ENCODE measurements around the gene BCAP31. TPM values are rescaled to one million over a fixed set of nuclear protein-coding genes. Genes with fewer than 3 reads are reported as not detected.

The BCAP31 gene
- total RNA-seq, 1 experiment from 2014 or later: 138 TPM

GRCh38 chrX:153740631-153741222, 16.5 kb upstream of the BCAP31 start:
- no peaks in the 10 kb centered on the region for H4K20me1 ChIP-seq (ENCODE audit: control insufficient read depth, insufficient read depth, insufficient read length)
- no peaks in the 10 kb centered on the region for H3K27me3 ChIP-seq (ENCODE audit: insufficient read depth, low read length)
- no peak overlapping the region for H4K5ac ChIP-seq (ENCODE audit: insufficient read length, low read depth, low read length)
- no peak overlapping the region for H3K14ac ChIP-seq (ENCODE audit: insufficient read depth, low read length)
- no peak for DNase-seq
- no peak overlapping the region for H4K91ac ChIP-seq (ENCODE audit: insufficient read length, low read depth, low read length)
- H3K36me3 Mint-ChIP-seq (ENCODE audit: insufficient read depth in 1 of 3, low read depth in 3 of 3): peaks cover 4 to 15% (median 8%) of the 10 kb centered on the region in 3 experiments; a peak in 5 of 7 replicates
- H3K4me2 ChIP-seq (ENCODE audit: insufficient read depth, insufficient read length, low read length): no peak overlapping the region
- no peak overlapping the region for H2BK12ac ChIP-seq (ENCODE audit: insufficient read length, low read depth, low read length)
- no peak overlapping the region for H2BK5ac ChIP-seq (ENCODE audit: insufficient read length, low read length)
- H3K4me3 Mint-ChIP-seq: no peak overlapping the region
- peaks cover 7% of the 10 kb centered on the region for H3K23me2 ChIP-seq (ENCODE audit: insufficient read length, low read depth, low read length, poor library complexity, severe bottlenecking)
- H3K23ac ChIP-seq (ENCODE audit: insufficient read length, low read depth, low read length): no peak overlapping the region
- H3K56ac ChIP-seq (ENCODE audit: insufficient read length, low read depth, low read length): no peak overlapping the region
- no peak overlapping the region for H2BK120ac ChIP-seq (ENCODE audit: low read depth, low read length, poor library complexity, severe bottlenecking)
- H3K79me2 ChIP-seq (ENCODE audit: insufficient read depth, low read length): no peaks in the 10 kb centered on the region
- no peak overlapping the region for H3K27ac Mint-ChIP-seq
- no peak for TF ChIP-seq CTCF (conservative IDR thresholded peaks at IDR 0.05)
- H3K4me1 Mint-ChIP-seq: peaks cover under 1 to 7% of the 10 kb centered on the region in 2 experiments; a peak in 3 of 4 replicates
- H3K79me1 ChIP-seq (ENCODE audit: insufficient read depth, low read depth, low read length, poor library complexity, severe bottlenecking): no peaks in the 10 kb centered on the region
- H3K9me3 Mint-ChIP-seq: peaks cover 57 to 75% of the 10 kb centered on the region in 2 experiments
- no peak overlapping the region for H3K27ac ChIP-seq (ENCODE audit: insufficient read length, low read depth, low read length)
- H3K4me1 ChIP-seq (ENCODE audit: insufficient read depth, low read length): no peaks in the 10 kb centered on the region
- H3K9ac ChIP-seq (ENCODE audit: extremely low read depth, insufficient read length, low read length): no peak overlapping the region
- no CpG with 5 or more reads among the region's 16 CpGs for WGBS (ENCODE audit: extremely low coverage, insufficient read length, low lambda C conversion rate)
- no peak overlapping the region for H3K18ac ChIP-seq (ENCODE audit: insufficient read length, low read depth, low read length)
- H4K8ac ChIP-seq (replicated peaks; ENCODE audit: insufficient read length, low read depth, low read length): no peak overlapping the region
- H3K4ac ChIP-seq (ENCODE audit: low read depth, low read length): no peak overlapping the region
- H2BK15ac ChIP-seq (ENCODE audit: low read depth, low read length): no peak overlapping the region
- H3K27me3 Mint-ChIP-seq (ENCODE audit: low read depth): peaks cover 3% of the 10 kb centered on the region; the same call in 1 of the 2 replicates
- no peak overlapping the region for H2BK20ac ChIP-seq (ENCODE audit: low read depth, low read length, poor library complexity, severe bottlenecking)
- H2AK5ac ChIP-seq (ENCODE audit: insufficient read length, low read length): no peak overlapping the region
- H2AFZ ChIP-seq (ENCODE audit: low read length): no peak overlapping the region
- peaks cover 5% of the 10 kb centered on the region for H3K9me3 ChIP-seq (ENCODE audit: control insufficient read depth, low read depth, low read length)
- no peak overlapping the region for H3T11ph ChIP-seq (ENCODE audit: low read length)
